ENCODE measurements around the gene FOXS1. TPM values are rescaled to one million over a fixed set of nuclear protein-coding genes. Genes with fewer than 3 reads are reported as not detected.
"Not testable (repeated sequence)": the region's sequence is repeated elsewhere in the genome, so short reads cannot be mapped to it uniquely, and the experiment has no call there.

The FOXS1 gene
- polyA plus RNA-seq, 1 donor, result 5.9 TPM

GRCh38 chr20:31823360-31824124 lies 21.9 kb downstream of the FOXS1 start:
- no peak for DNase-seq (ENCODE audit: low read depth)

GRCh38 chr20:31822421-31823330 lies 22.7 kb downstream of the FOXS1 start:
- no peak for DNase-seq (ENCODE audit: low read depth)

GRCh38 chr20:31821427-31821826 lies 24.0 kb downstream of the FOXS1 start:
- no peak for DNase-seq (ENCODE audit: low read depth)

GRCh38 chr20:31820228-31820627 lies 25.2 kb downstream of the FOXS1 start:
- no peak for DNase-seq (ENCODE audit: low read depth)

- DNase-seq (ENCODE audit: low read depth), result no peak
Measured at GRCh38 chr20:31819083-31819784, 26.2 kb downstream of the FOXS1 start, which contains the start of gene MYLK2. MYLK2 (plus strand) TSS chr20:31819356; CDS start chr20:31819581, 225 bp downstream.

- no peak for DNase-seq (ENCODE audit: low read depth)
Measured at GRCh38 chr20:31818376-31818908, 27.0 kb downstream of the FOXS1 start.

- DNase-seq (ENCODE audit: low read depth), result no peak
Measured at GRCh38 chr20:31817461-31817860, 27.9 kb downstream of the FOXS1 start.

GRCh38 chr20:31816221-31816620 lies 29.2 kb downstream of the FOXS1 start:
- DNase-seq (ENCODE audit: low read depth), result no peak

DNA sequence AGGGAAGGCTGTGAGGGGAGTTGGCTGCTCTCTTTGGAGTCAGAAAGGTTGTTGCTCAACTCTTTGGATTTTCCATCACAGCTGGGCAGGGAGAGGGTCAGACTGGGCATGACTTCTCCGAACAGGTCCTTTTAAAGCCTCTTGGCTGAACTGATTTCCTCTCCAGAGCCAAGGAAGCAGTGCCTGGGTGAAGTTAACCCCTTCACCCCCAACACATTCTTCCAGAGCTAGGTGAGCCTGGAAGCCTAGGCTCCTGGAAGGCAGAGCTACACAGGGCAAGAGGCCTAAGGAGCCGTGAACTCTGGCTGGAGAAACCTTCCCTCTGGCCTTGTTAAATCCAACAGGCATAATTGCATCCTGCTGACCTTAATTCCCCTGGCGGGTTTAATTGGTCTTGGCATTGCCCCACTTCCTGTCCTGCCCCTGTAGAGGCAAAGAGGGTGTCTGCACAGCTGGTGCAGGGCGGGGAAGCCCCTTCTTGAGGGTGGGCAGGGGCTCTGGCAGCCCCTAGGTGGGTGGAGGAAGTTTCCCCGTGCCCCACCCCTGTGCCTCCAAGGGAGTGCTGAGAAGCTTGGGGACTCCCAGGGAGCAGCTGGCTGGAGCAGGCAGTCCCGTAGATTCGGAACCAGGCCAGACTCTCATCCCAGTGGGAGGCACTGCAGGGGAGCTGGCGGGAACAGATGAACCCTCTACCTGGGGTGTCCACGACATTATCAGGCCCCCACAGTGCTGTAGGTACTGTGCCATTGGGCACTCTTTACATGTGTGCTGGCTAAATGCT lies 29.8 kb downstream of the FOXS1 start:
- no peak for DNase-seq (ENCODE audit: low read depth)

DNA sequence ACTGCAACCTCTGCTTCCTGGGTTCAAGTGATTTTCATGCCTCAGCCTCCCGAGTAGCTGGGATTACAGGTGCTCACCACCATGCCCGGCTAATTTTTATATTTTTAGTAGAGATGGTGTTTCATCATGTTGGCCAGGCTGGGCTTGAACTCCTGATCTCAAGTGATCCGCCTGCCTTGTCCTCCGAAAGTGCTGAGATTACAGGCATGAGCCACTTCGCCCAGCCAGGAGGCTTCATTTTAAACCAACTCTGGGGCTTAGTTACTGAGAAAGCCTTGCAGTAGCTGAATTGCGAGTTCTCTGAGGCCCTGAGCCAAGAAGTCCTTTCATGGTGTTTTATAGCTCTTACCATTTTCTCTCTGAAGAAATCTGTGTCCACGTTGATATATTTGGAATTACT lies 31.3 kb downstream of the FOXS1 start:
- DNase-seq (ENCODE audit: low read depth), result not testable (repeated sequence)

GRCh38 chr20:31813611-31814010 lies 31.8 kb downstream of the FOXS1 start:
- DNase-seq (ENCODE audit: low read depth), result no peak

GRCh38 chr20:31811796-31812728 lies 33.3 kb downstream of the FOXS1 start:
- no peak for DNase-seq (ENCODE audit: low read depth)

DNA sequence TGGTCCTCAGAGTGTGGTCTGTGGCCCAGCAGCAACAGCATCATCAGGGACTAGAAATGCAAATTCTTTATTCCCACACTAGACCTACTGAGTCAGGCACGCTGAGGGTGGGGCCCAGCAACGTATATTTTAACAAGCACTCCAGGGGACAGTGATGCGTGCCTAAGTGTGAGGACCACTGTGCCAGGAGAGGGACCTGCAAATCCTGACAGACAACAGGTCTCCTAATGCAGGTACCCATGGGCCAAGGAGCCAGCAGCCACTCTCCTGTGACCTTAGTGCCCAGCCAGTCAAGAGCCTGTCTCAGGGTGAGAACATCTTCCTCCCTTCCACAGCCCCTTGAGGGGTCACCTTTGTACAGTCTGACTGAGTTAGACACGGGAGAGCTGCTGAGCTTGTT lies 34.2 kb downstream of the FOXS1 start:
- DNase-seq (ENCODE audit: low read depth), result no peak

- no peak for DNase-seq (ENCODE audit: low read depth)
Measured at GRCh38 chr20:31809661-31810060, 35.7 kb downstream of the FOXS1 start.

GRCh38 chr20:31808481-31808880 lies 36.9 kb downstream of the FOXS1 start:
- no peak for DNase-seq (ENCODE audit: low read depth)

DNA sequence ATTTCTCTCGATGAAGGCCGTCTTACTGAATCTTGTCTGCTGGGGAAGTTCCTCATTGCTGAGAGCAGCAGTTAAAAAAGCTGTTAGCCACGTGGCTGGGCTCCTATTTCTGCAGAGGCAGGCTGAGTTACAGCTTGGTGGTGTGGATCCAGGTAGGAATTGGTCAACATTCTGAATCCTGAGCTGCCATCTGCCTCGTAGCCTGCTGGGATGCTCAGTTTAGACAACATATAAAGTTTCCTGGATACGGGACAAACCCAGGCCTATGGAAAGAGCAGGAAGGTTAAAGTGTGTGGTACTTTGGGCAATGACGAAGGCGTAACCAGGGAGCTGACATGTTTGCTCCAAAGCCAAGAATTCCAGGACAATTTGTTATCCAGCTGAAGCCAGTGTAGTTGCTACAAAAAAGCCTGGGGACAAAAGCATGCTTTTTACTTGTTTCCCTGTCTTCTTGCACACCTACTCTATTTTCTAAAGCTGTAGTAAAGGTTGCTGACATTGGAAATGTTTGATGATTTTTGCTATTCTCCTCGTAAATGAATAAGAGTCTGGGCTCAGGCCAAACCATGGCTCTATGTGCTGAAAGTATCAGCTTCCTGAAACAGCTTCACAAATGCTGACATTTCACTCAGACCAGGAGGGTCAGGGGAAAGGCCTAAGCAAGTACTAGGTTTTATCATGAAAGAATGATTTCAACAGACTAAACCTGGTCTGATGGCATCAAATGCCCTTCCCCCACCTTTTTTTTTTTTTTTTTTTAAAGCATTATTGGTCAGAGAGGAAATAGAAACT lies 38.6 kb downstream of the FOXS1 start:
- DNase-seq (ENCODE audit: low read depth), result no peak

- no peak for DNase-seq (ENCODE audit: low read depth)
Measured at GRCh38 chr20:31803552-31804291, 41.7 kb downstream of the FOXS1 start.

- DNase-seq (ENCODE audit: low read depth), result no peak
Measured at GRCh38 chr20:31801508-31801907, 43.9 kb downstream of the FOXS1 start.

All from forelimb muscle (tissue), 1 donor.